NCI-H774 (cell line): Measurements from ENCODE around the gene CARD8.

Experiments
- DNase-seq: peaks from one replicate; lab custom pipeline; 2025; lab: John Stamatoyannopoulos, UW

The CARD8 gene

DNA sequence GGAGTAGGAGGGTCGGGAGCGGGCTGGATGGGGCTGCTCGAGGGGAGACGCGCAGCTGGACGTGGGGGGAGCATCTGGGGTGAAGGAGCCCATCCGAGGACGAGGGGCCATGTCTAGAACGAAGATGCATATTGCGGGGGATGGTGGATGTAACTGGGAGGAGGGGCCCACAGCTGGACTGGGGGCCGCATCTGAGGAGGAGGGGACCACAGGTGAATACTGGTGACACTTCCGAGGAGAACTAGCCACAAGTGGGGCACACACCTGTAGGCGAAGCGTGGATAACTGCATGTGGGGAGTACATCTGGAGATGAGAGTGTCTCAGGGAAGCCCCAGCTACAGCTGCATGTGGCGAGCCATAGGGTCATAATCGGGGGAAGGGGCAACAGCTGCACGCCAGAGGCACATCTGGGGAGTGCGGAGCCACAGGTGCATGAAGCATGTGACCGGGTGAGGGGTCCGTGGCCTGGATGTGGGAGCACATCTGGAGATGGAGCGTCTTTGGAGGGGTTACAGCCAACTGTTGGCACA, 84.8 kb downstream of the CARD8 start:
- DNase-seq: no peak

- DNase-seq: peak; percentile 90
These were observed 85.5 kb downstream of the CARD8 start, which contains the start of the genes LIG1 and ZSWIM9 for GRCh38 chr19:48169939-48170803. LIG1 (minus strand) TSS chr19:48170344; CDS start chr19:48165566, 4,778 bp downstream. ZSWIM9 (plus strand) TSS chr19:48170680; CDS start chr19:48171803, 1,123 bp downstream.

DNA sequence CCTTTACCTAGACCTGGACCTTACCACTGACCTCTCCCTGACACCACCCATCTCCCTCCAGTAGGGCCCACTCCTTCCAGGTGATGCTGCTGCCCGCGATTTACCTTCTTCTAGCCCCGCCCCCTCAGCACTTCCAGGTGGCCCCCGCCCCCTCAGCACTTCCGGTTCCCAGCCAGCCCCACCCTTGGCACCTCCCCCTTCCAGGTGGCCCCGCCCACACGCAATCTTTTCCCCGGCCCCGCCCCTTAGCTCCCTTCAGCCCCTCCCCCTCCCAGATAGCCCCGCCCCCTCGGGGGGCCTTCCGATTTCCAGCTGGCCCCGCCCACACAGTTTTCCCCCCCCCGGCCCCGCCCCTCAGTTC, 86.2 kb downstream of the CARD8 start:
- peak; percentile 80 for DNase-seq

GRCh38 chr19:48168689-48169088, 87.0 kb downstream of the CARD8 start:
- DNase-seq: no peak

DNA sequence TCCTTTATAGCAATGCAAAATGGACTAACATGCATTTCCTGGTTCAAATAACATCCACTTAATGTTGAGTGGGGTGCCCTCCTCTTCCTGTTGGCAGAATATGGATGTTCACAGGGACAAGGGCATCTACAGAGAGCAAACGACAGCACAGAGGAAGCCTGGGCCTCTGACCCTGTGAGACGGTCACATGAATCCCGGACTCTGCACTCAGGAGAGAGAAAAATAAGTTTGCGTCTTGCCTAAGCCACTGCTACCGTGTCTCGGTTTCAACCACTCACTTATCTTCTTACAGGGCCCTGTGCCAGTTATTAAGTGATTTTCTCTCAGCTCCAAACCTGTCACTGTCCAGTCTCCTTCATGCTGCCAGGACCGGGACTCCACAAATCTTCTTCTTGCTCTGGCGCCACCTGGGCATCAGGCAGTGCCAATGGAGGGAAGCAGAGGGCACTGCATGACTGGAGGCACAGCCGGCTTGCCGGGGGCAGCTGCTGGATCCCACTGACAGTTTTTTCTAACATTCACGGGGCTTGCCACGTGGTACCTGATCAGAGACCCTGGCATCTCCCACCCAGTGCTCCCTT, 97.4 kb downstream of the CARD8 start:
- no peak for DNase-seq
